Spleen (tissue), 11 donors: Measurements from ENCODE around the gene ABCA5. TPM values are rescaled to one million over a fixed set of nuclear protein-coding genes. Genes with fewer than 3 reads are reported as not detected.

Source experiments
- DNase-seq: peaks from one replicate; pipeline ENCODE4 v3.0.0-alpha.2; 2020
- H3K27ac ChIP-seq, 8 donors: fragments of 200-600 bp; sonication (generic) in 7 of 8; 1 replicate in 4 of 8; 2 replicates in 4 of 8; pipeline versions ENCODE4 v1.5.0 to v1.8.0; 2016 to 2021; ENCODE audit warnings: inconsistent platforms in 4 of 8, mild to moderate bottlenecking in 4 of 8, moderate library complexity in 1 of 8
- H3K27me3 ChIP-seq, 7 donors: fragments of 200-600 bp; sonication (generic) in 6 of 7; replicated peaks in 1 of 7; 1 replicate in 4 of 7; 2 replicates in 3 of 7; pipeline versions ENCODE4 v1.5.0 to v1.8.0; 2016 to 2021; ENCODE audit warnings: inconsistent platforms in 3 of 7, mild to moderate bottlenecking in 1 of 7
- H3K36me3 ChIP-seq, 6 donors: fragments of 200-600 bp; sonication (generic) in 5 of 6; 1 replicate in 4 of 6; 2 replicates in 2 of 6; pipeline versions ENCODE4 v1.5.0 to v1.8.0; 2016 to 2021; ENCODE audit warnings: inconsistent platforms in 2 of 6
- H3K4me1 ChIP-seq, 6 donors: fragments of 200-600 bp; sonication (generic) in 5 of 6; 1 replicate in 3 of 6; 2 replicates in 3 of 6; pipeline versions ENCODE4 v1.5.0 to v1.8.0; 2016 to 2021; ENCODE audit warnings: inconsistent platforms in 3 of 6
- H3K4me3 ChIP-seq, 8 donors: fragments of 200-600 bp; sonication (generic) in 7 of 8; 1 replicate in 4 of 8; 2 replicates in 4 of 8; pipeline versions ENCODE4 v1.5.0 to v1.8.0; 2016 to 2021; ENCODE audit warnings: inconsistent platforms in 4 of 8, mild to moderate bottlenecking in 4 of 8, moderate library complexity in 2 of 8
- H3K9me3 ChIP-seq, 8 donors: fragments of 200-600 bp; sonication (generic) in 7 of 8; 1 replicate in 4 of 8; 2 replicates in 4 of 8; pipeline versions ENCODE4 v1.5.0 to v1.8.0; 2016 to 2021; ENCODE audit warnings: inconsistent platforms in 4 of 8
- CTCF ChIP-seq, 11 experiments: fragments of 200-600 bp in 7 of 11; fragments of 450-650 bp in 4 of 11; sonication (generic) in 4 of 11; IDR thresholded peaks in 8 of 11; conservative IDR thresholded peaks in 3 of 11; 1 replicate in 7 of 11; 2 replicates in 4 of 11; pipeline versions ENCODE4 v1.4.0 to v1.8.0; 2016 to 2021; ENCODE audit warnings: antibody characterized with exemption in 11 of 11, inconsistent platforms in 4 of 11, mild to moderate bottlenecking in 1 of 11
- POLR2A ChIP-seq, 3 donors: fragments of 450-650 bp; IDR thresholded peaks; one replicate each; pipeline ENCODE4 v1.5.1; 2017; ENCODE audit warnings: antibody characterized with exemption in 3 of 3, mild to moderate bottlenecking in 1 of 3
- POLR2AphosphoS5 ChIP-seq, 3 donors: sonication (generic); formaldehyde crosslinking; IDR thresholded peaks; one replicate each; pipeline ENCODE4 v1.5.1; 2017; ENCODE audit warnings: antibody characterized with exemption in 3 of 3
- WGBS, 5 donors: extraction: QIAGEN DNeasy Blood & Tissue Kit in 3 of 5; methylation state at CpG; one replicate each; pipeline versions ENCODE4 v1.1.5 to v1.1.7; 2013 to 2018; 5-methylcytosine and 5-hydroxymethylcytosine counted together
- intact Hi-C: fragments of 100-400 bp; cut with DNase I; formaldehyde crosslinking; loops from one replicate; pipeline ENCODE4 v1.15.0; 2023; ENCODE audit warnings: low total_unique reads
- polyA plus RNA-seq, 3 donors: library from polyadenylated mRNA; stranded (reverse); fragments of 200-250 nt; gene quantifications; one replicate each; pipeline ENCODE4 v1.2.1, GENCODE V29; 2013
- total RNA-seq, 7 donors: library from RNA; depleted of rRNA in 3 of 7; stranded (reverse); fragments of >200 nt in 3 of 7; fragmentation: NEBNext Ultra II Directional in 4 of 7; extraction: Animal tissue kit (Norgen Biotek cat#: 25700) in 4 of 7; gene quantifications; one replicate each; pipeline versions ENCODE4 v1.1.0 to v1.2.1, GENCODE V29; 2016 to 2021
- donor health status: healthy with polysubstance abuse.
- donor health status: DM: no; HTN: no; CAD: no; lungs with moderate emphysema.
- donor health status: DM: no; HTN: no; CAD: no.
- donor health status: Bipolar disorder and iron deficiency.
- donor health status: healthy.
- donor health status: DM: no; HTN: no; CAD: no.
- donor health status: DM: yes; HTN: yes; CAD: no.

Gene ABCA5
- total and polyA plus RNA-seq, 10 donors, result 9.5 to 43.8 (median 23.6) TPM

GRCh38 chr17:69336580-69336979, 9.6 kb upstream of the ABCA5 start:
- intact Hi-C loops, result loop anchor here (5.0 to 10.0 kb wide), 2 partner anchors 68 to 191 kb away; no protein-coding TSS in a partner anchor
- no peak for DNase-seq
- no peak overlapping the region for H3K27ac ChIP-seq
- no peak overlapping the region for H3K4me3 ChIP-seq
- no peaks in the 10 kb centered on the region for H3K27me3 ChIP-seq
- no peak for TF ChIP-seq POLR2A (IDR thresholded peaks at IDR 0.05)
- no peak for TF ChIP-seq CTCF (IDR thresholded peaks at IDR 0.05 in 8 of 11, conservative IDR thresholded peaks at IDR 0.05 in 3 of 11)
- TF ChIP-seq POLR2AphosphoS5 (IDR thresholded peaks at IDR 0.05), result no peak
- peaks cover 0 to 7% (median 0%) of the 10 kb centered on the region in 8 donors for H3K9me3 ChIP-seq
- H3K4me1 ChIP-seq, result no peaks in the 10 kb centered on the region
- no peaks in the 10 kb centered on the region for H3K36me3 ChIP-seq

- 14 to 36% (median 32%) methylated on average over 2 of the region's 2 CpGs for WGBS, 5 donors
- Histone ChIP-seq H3K4me3 (no peak overlapping the region), H3K9me3 (peaks cover 0 to 7% (median 0%) of the 10 kb centered on the region in 8 donors), H3K36me3 (no peaks in the 10 kb centered on the region), H3K27ac (no peak overlapping the region), H3K4me1 (no peaks in the 10 kb centered on the region), H3K27me3 (peaks cover 0 to 4% (median 0%) of the 10 kb centered on the region in 7 donors)
- TF ChIP-seq POLR2A (IDR thresholded peaks at IDR 0.05) (no peak), POLR2AphosphoS5 (IDR thresholded peaks at IDR 0.05) (no peak), CTCF (IDR thresholded peaks at IDR 0.05 in 8 of 11, conservative IDR thresholded peaks at IDR 0.05 in 3 of 11) (peak in 9 of 11 experiments; percentile 12 to 53 (median 36))
- DNase-seq, result no peak
- intact Hi-C loops, result loop anchor here (5.0 to 10.0 kb wide), 2 partner anchors 70 to 192 kb away; no protein-coding TSS in a partner anchor
These were observed 8.1 kb upstream of the ABCA5 start for GRCh38 chr17:69335058-69335457.

GRCh38 chr17:69333561-69333960, 6.6 kb upstream of the ABCA5 start:
- TF ChIP-seq POLR2A (IDR thresholded peaks at IDR 0.05) (no peak), POLR2AphosphoS5 (IDR thresholded peaks at IDR 0.05) (no peak), CTCF (IDR thresholded peaks at IDR 0.05 in 8 of 11, conservative IDR thresholded peaks at IDR 0.05 in 3 of 11) (no peak)
- H3K27ac ChIP-seq, result no peak overlapping the region
- no peaks in the 10 kb centered on the region for H3K36me3 ChIP-seq
- intact Hi-C loops, result loop anchor here (10.0 kb wide), 1 partner anchor 71 kb away; no protein-coding TSS in a partner anchor
- peaks cover 0 to 7% (median 0%) of the 10 kb centered on the region in 8 donors for H3K9me3 ChIP-seq
- DNase-seq, result no peak
- H3K4me3 ChIP-seq, result no peak overlapping the region
- H3K4me1 ChIP-seq, result no peaks in the 10 kb centered on the region
- H3K27me3 ChIP-seq, result peaks cover 0 to 4% (median 0%) of the 10 kb centered on the region in 7 donors

GRCh38 chr17:69331756-69332155, 4.8 kb upstream of the ABCA5 start:
- WGBS, 5 donors, result 80 to 97% (median 86%) methylated on average over 2 of the region's 2 CpGs
- Histone ChIP-seq H3K36me3 (no peaks in the 10 kb centered on the region), H3K27ac (no peak overlapping the region), H3K4me1 (peaks cover 0 to 11% (median 4%) of the 10 kb centered on the region in 6 donors), H3K27me3 (peaks cover 0 to 4% (median 0%) of the 10 kb centered on the region in 7 donors), H3K4me3 (no peak overlapping the region), H3K9me3 (peaks cover 0 to under 1% (median 0%) of the 10 kb centered on the region in 8 donors)
- intact Hi-C loops, result loop anchor here (10.0 kb wide), 1 partner anchor 73 kb away; no protein-coding TSS in a partner anchor
- DNase-seq, result no peak
- TF ChIP-seq POLR2A (IDR thresholded peaks at IDR 0.05) (no peak), CTCF (IDR thresholded peaks at IDR 0.05 in 8 of 11, conservative IDR thresholded peaks at IDR 0.05 in 3 of 11) (no peak), POLR2AphosphoS5 (IDR thresholded peaks at IDR 0.05) (no peak)
